Fibroblast of skin of right biceps (primary cell): Measurements from ENCODE around the gene UBR4.

Experiments used
- DNase-seq: peaks from one replicate; pipeline ENCODE4 v3.0.0-alpha.2; 2013

UBR4 gene

DNA sequence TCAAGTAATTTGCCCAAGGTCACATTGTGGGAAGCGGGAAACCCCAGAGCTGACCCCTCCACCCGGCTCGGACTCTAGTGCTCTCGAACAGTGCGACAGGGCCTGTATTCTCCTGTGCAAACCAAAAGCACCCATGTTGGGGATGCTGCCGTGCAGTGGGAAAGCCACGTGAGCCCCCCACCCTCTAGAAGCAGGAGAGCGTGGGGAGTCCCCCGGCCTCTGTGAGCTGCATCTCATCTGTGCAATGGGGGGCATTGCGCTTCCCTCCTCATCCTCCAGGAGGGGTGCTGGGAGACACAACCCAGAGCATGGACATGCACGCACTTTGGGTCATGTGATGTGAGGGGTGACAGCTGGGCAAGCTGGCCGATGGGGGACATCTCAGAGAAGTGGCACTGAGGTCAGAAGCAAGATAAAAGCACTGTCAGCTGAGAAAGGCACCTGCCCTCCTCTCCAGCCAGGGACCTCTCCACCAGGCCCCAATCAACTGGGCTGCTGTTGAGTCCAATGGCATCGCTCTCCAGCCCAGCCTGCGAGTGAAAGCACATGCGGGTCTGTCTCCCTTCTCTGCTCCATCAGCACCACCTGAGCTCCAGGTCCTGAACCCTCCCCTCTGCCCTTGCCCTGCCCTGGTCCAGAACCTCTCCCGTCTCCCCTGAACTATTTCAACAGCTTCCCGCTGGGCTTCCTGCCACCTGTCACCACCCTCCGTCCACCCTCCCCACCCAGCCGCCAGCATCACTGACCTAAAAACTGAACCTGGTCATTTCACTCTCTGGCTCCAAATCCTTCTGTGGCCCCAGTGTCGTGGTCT lies 177.2 kb downstream of the UBR4 start:
- DNase-seq, result no peak

DNA sequence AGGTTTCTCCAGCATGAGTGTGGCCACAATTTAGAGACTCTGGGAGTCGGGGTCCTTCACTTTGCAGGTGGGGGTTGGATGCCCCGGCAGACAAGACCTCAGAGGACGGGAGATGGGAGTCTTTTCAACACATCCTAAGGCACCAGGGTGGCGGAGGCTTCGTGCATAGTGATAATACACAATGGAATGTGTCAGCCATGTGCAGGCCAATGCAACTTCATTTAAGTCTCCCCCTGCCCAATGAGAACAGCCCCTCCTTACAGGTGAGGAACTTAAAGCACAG lies 177.7 kb downstream of the UBR4 start:
- DNase-seq, result no peak

DNA sequence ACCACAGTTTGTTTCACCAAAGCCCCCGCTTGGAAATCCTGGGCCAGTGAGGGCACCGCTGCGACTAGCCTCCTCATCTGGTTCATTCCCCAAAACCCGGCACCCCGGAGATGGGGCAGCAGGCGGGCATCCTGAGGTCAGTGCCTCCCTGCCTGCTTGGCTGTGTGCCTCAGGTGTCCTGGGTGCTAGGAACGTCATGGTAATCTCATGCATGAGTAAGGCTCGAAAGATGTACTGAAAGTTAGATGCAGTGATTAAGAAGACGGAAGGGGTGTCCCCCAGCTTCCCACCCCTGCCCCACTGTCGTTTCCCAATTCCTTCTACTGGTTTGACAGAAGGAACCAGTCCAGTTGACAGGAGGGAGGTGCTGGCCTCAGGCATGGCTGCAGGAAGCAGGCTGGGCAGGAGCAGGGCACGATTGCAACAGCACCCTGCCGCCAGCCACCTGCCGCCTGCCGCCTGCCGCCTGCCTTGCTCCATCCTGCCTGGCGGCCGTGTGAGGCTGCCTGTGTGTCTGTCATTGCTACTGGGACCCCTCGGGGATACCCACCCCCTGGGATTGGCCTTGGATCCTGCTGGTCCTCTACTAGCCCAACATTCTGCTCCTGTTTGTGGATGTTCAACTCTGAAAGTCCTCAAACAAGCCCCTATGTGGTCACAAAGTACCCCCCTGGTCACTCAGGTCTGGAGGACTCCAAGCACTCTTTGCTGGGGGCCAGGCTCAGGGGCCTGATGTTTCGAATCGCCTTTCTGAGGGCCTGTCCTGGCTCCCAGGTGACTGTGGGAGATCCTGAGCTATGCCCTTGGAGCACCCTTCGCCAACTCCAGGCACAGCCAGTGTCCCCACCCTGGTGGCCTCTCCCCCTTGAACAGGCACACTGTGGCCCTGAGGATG lies 180.6 kb downstream of the UBR4 start:
- no peak for DNase-seq

DNA sequence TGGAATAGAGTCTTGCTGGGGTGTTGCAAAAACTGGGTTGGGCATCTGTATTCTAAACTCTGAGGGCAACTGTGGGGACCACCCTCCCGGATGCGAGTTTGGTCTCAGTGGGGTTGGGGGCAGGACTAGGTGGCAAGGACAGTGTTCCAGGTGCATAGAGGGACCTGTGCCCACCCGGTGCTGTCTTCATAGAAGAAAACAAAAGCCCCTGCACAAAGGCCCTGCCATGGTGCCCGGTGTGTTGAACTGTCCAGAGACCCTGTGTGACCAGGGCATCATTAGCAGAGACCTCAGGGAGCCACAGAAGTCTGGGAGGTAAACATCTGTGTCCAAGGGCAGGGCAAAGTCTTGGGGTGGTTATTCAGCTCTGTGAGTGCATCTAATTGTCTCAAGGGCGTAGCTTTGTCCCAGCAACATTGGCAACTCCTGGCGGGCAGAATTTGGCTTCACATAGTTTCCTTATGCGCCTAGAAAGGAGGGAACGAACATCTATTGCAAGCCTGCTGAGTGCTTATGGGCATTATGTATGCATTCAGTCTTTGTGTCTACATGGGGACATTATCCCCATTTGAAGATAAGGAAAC lies 181.4 kb downstream of the UBR4 start:
- no peak for DNase-seq

DNA sequence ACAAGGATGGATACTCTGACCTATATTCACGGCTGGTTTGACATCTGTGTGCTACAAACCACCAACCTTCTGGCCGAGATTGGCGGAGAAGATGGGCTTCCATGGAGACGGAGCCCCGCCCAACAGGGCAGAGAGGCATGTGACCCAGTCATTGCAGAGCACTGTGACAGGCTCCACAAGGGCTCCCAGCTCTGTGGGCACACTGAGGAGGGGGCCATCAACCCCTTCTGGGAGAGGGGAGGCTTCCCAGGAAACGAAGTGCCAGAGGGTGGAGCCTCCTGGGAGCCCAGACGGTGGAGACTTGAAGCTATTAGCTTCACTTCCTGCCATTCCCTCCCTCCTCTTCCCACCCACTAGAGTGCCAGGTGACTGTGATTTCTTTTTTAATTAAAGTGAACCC lies 182.0 kb downstream of the UBR4 start:
- no peak for DNase-seq
